GM18907 (cell line): Measurements from ENCODE around the gene TMPRSS12.
A peak's percentile ranks its signal among the peaks of the same experiment; 100 is the strongest.
"Not testable (repeated sequence)": the region's sequence is repeated elsewhere in the genome, so short reads cannot be mapped to it uniquely, and the experiment has no call there.

ENCODE experiments used
- ATAC-seq: cut with Tn5 transposase; IDR thresholded peaks from one replicate; pipeline ENCODE4 v1.9.1; 2021; ENCODE audit warnings: mild to moderate bottlenecking, moderate library complexity; ENCODE audit not compliant: unreplicated experiment

TMPRSS12 gene

GRCh38 chr12:50855679-50856078, 13.0 kb downstream of the TMPRSS12 start:
- ATAC-seq: not testable (repeated sequence)

- ATAC-seq: no peak
These were observed 17.0 kb downstream of the TMPRSS12 start for GRCh38 chr12:50859621-50860310.

GRCh38 chr12:50862316-50862715, 19.6 kb downstream of the TMPRSS12 start:
- ATAC-seq: no peak

GRCh38 chr12:50865266-50865665, 22.5 kb downstream of the TMPRSS12 start:
- ATAC-seq: no peak

GRCh38 chr12:50868881-50869280, 26.2 kb downstream of the TMPRSS12 start:
- ATAC-seq: not testable (repeated sequence)

GRCh38 chr12:50882563-50882962, 39.8 kb downstream of the TMPRSS12 start:
- no peak for ATAC-seq

- ATAC-seq: no peak
These were observed 44.5 kb downstream of the TMPRSS12 start for GRCh38 chr12:50887191-50887590.

- ATAC-seq: no peak
These were observed 45.9 kb downstream of the TMPRSS12 start for GRCh38 chr12:50888666-50889065.

- ATAC-seq: no peak
These were observed 51.5 kb downstream of the TMPRSS12 start for GRCh38 chr12:50894241-50894640.

- no peak for ATAC-seq
These were observed 59.0 kb downstream of the TMPRSS12 start for GRCh38 chr12:50901685-50902113.

GRCh38 chr12:50908479-50908878, 65.8 kb downstream of the TMPRSS12 start:
- ATAC-seq: not testable (repeated sequence)

GRCh38 chr12:50912361-50912760, 69.6 kb downstream of the TMPRSS12 start:
- not testable (repeated sequence) for ATAC-seq

GRCh38 chr12:50913224-50913623, 70.5 kb downstream of the TMPRSS12 start:
- ATAC-seq: no peak

- ATAC-seq: no peak
These were observed 72.3 kb downstream of the TMPRSS12 start for GRCh38 chr12:50914872-50915484.

- no peak for ATAC-seq
These were observed 73.6 kb downstream of the TMPRSS12 start for GRCh38 chr12:50916292-50916691.

GRCh38 chr12:50918584-50919316, 76.0 kb downstream of the TMPRSS12 start:
- peak; percentile 55 for ATAC-seq

GRCh38 chr12:50922820-50923219, 80.1 kb downstream of the TMPRSS12 start:
- no peak for ATAC-seq

- no peak for ATAC-seq
These were observed 80.8 kb downstream of the TMPRSS12 start for GRCh38 chr12:50923361-50924130.

GRCh38 chr12:50924131-50924438, 81.4 kb downstream of the TMPRSS12 start:
- no peak for ATAC-seq

GRCh38 chr12:50924439-50925341, 82.0 kb downstream of the TMPRSS12 start:
- peak; percentile 90 for ATAC-seq
